ENCODE results near the gene ACOX2. TPM values are rescaled to one million over a fixed set of nuclear protein-coding genes. Genes with fewer than 3 reads are reported as not detected.

ACOX2 gene
- total RNA-seq, 2 experiments from 2014 or later = not detected

GRCh38 chr3:58474348-58474911 is 62.6 kb downstream of the ACOX2 start:
- ChIA-PET CTCF (ENCODE audit: unreplicated experiment) (interaction anchor here (0.7 to 1.3 kb wide), 2 partner anchors 100 to 168 kb away, joined by 4 to 5 read pairs; partner anchors contain the start of genes HTD2 and RPP14), POLR2A (interaction anchor here (0.6 kb wide), 1 partner anchor 140 kb away, joined by 6 read pairs; no protein-coding TSS in a partner anchor)
- no peaks in the 10 kb centered on the region for H3K9me3 ChIP-seq (ENCODE audit: low read length)
- H3K4me3 ChIP-seq (ENCODE audit: low read depth, low read length, poor library complexity, severe bottlenecking) = peak overlapping the region; percentile 42
- no peaks in the 10 kb centered on the region for H3K9me2 ChIP-seq (ENCODE audit: insufficient read depth, low read length)
- peak overlapping the region; percentile 84; the same call in 1 of the 2 replicates for H2AFZ ChIP-seq (ENCODE audit: low read length)
- H3K36me3 ChIP-seq (ENCODE audit: insufficient read depth, low read length) = no peaks in the 10 kb centered on the region
- H3K79me2 ChIP-seq (ENCODE audit: insufficient read depth, low read depth, low read length) = no peaks in the 10 kb centered on the region
- peak overlapping the region; percentile 71 for H3K4me2 ChIP-seq (ENCODE audit: low read length)
- H3K27ac ChIP-seq (ENCODE audit: low read depth, low read length, poor library complexity, severe bottlenecking) = peak overlapping the region; percentile 21
- TF ChIP-seq EZH2phosphoT487 (IDR thresholded peaks at IDR 0.05; ENCODE audit: borderline replicate concordance, low read depth, low read length) (no peak), CTCF (conservative IDR thresholded peaks at IDR 0.05; ENCODE audit: low read length) (no peak)
- DNase-seq (ENCODE audit: low spot score) = peak; percentile 55
- BruUV-seq (replicated peaks) = no TSS peak
- intact Hi-C loops (cut with micrococcal nuclease; ENCODE audit: unreplicated experiment) = no loop called here
- no peaks in the 10 kb centered on the region for H4K20me1 ChIP-seq (ENCODE audit: insufficient read depth, low read length)
- H3K4me1 ChIP-seq (ENCODE audit: insufficient read depth, low read length, poor library complexity, severe bottlenecking) = peaks cover 21% of the 10 kb centered on the region

GRCh38 chr3:58473275-58473674 is 63.7 kb downstream of the ACOX2 start:
- no peak overlapping the region for H2AFZ ChIP-seq (ENCODE audit: low read length)
- POLR2A ChIA-PET = no interaction called here
- intact Hi-C loops (cut with micrococcal nuclease; ENCODE audit: unreplicated experiment) = no loop called here

More at GRCh38 chr3:58473275-58473674, 63.7 kb downstream of the ACOX2 start:
- Histone ChIP-seq H3K9me3 (ENCODE audit: low read length) (no peaks in the 10 kb centered on the region), H3K4me1 (ENCODE audit: insufficient read depth, low read length, poor library complexity, severe bottlenecking) (peaks cover 21% of the 10 kb centered on the region), H3K9me2 (ENCODE audit: insufficient read depth, low read length) (no peaks in the 10 kb centered on the region), H3K27ac (ENCODE audit: low read depth, low read length, poor library complexity, severe bottlenecking) (no peak overlapping the region), H4K20me1 (ENCODE audit: insufficient read depth, low read length) (no peaks in the 10 kb centered on the region), H3K79me2 (ENCODE audit: insufficient read depth, low read depth, low read length) (no peaks in the 10 kb centered on the region), H3K36me3 (ENCODE audit: insufficient read depth, low read length) (no peaks in the 10 kb centered on the region), H3K4me3 (ENCODE audit: low read depth, low read length, poor library complexity, severe bottlenecking) (no peak overlapping the region), H3K4me2 (ENCODE audit: low read length) (no peak overlapping the region)
- CTCF ChIA-PET (ENCODE audit: unreplicated experiment) = no interaction called here
- TF ChIP-seq EZH2phosphoT487 (IDR thresholded peaks at IDR 0.05; ENCODE audit: borderline replicate concordance, low read depth, low read length) (no peak), CTCF (conservative IDR thresholded peaks at IDR 0.05; ENCODE audit: low read length) (no peak)
- BruUV-seq (replicated peaks) = no TSS peak
- no peak for DNase-seq (ENCODE audit: low spot score)
